Parathyroid adenoma (tissue), 2 donors: ENCODE data around the gene EYA4.

ENCODE experiments used
- H2AFZ ChIP-seq: fragments of 300-600 bp; sonication (generic); one replicate; pipeline ENCODE4 v1.7.0; 2017; ENCODE audit warnings: antibody characterized with exemption, mild to moderate bottlenecking
- H3K27ac ChIP-seq: fragments of 300-600 bp; sonication (generic); one replicate; pipeline ENCODE4 v1.7.0; 2017
- H3K27me3 ChIP-seq: fragments of 300-600 bp; sonication (generic); one replicate; pipeline ENCODE4 v1.7.0; 2017; ENCODE audit warnings: low read length; ENCODE audit not compliant: control insufficient read depth, insufficient read depth
- H3K36me3 ChIP-seq: fragments of 300-600 bp; sonication (generic); one replicate; pipeline ENCODE4 v1.7.0; 2017; ENCODE audit warnings: low read length; ENCODE audit not compliant: control insufficient read depth, insufficient read depth
- H3K4me1 ChIP-seq: fragments of 300-600 bp; sonication (generic); one replicate; pipeline ENCODE4 v1.7.0; 2017; ENCODE audit warnings: control low read depth
- H3K4me2 ChIP-seq: fragments of 300-600 bp; sonication (generic); one replicate; pipeline ENCODE4 v1.7.0; 2017; ENCODE audit warnings: low read length
- H3K4me3 ChIP-seq: fragments of 300-600 bp; sonication (generic); one replicate; pipeline ENCODE4 v1.7.0; 2017; ENCODE audit warnings: low read depth, low read length
- H3K79me2 ChIP-seq: fragments of 300-600 bp; sonication (generic); one replicate; pipeline ENCODE4 v1.7.0; 2017; ENCODE audit warnings: control low read depth
- H3K9ac ChIP-seq: fragments of 300-600 bp; sonication (generic); one replicate; pipeline ENCODE4 v1.7.0; 2017; ENCODE audit warnings: mild to moderate bottlenecking
- H3K9me3 ChIP-seq: fragments of 300-600 bp; sonication (generic); one replicate; pipeline ENCODE4 v1.7.0; 2017; ENCODE audit warnings: low read length; ENCODE audit not compliant: control insufficient read depth
- CTCF ChIP-seq: fragments of 300-600 bp; sonication (generic); IDR thresholded peaks from one replicate; pipeline ENCODE4 v1.7.0; 2017; ENCODE audit warnings: antibody characterized with exemption, mild to moderate bottlenecking
- donor health status: primary hyperparathyroidism.

The EYA4 gene

GRCh38 chr6:133426038-133426437, 184.9 kb downstream of the EYA4 start:
- H3K4me2 ChIP-seq: no peak overlapping the region
- no peaks in the 10 kb centered on the region for H3K4me1 ChIP-seq
- no peak overlapping the region for H3K27ac ChIP-seq
- no peaks in the 10 kb centered on the region for H3K27me3 ChIP-seq
- no peaks in the 10 kb centered on the region for H3K79me2 ChIP-seq
- no peak for TF ChIP-seq CTCF
- no peaks in the 10 kb centered on the region for H3K9me3 ChIP-seq
- H3K4me3 ChIP-seq: no peak overlapping the region
- H3K36me3 ChIP-seq: no peaks in the 10 kb centered on the region
- no peak overlapping the region for H3K9ac ChIP-seq
- no peak overlapping the region for H2AFZ ChIP-seq

GRCh38 chr6:133428295-133428694, 187.1 kb downstream of the EYA4 start:
- Histone ChIP-seq H3K27me3 (no peaks in the 10 kb centered on the region), H3K79me2 (no peaks in the 10 kb centered on the region), H3K9ac (no peak overlapping the region), H3K4me1 (no peaks in the 10 kb centered on the region), H3K4me3 (no peak overlapping the region), H3K4me2 (no peak overlapping the region), H2AFZ (no peak overlapping the region), H3K27ac (no peak overlapping the region), H3K36me3 (no peaks in the 10 kb centered on the region), H3K9me3 (no peaks in the 10 kb centered on the region)
- TF ChIP-seq CTCF: no peak

- H3K9ac ChIP-seq: no peak overlapping the region
- no peaks in the 10 kb centered on the region for H3K79me2 ChIP-seq
- no peaks in the 10 kb centered on the region for H3K9me3 ChIP-seq
- no peak overlapping the region for H3K4me3 ChIP-seq
- H3K4me1 ChIP-seq: no peaks in the 10 kb centered on the region
- no peak overlapping the region for H3K27ac ChIP-seq
- H3K36me3 ChIP-seq: no peaks in the 10 kb centered on the region
- H2AFZ ChIP-seq: no peak overlapping the region
- no peaks in the 10 kb centered on the region for H3K27me3 ChIP-seq
- H3K4me2 ChIP-seq: no peak overlapping the region
- no peak for TF ChIP-seq CTCF
Measured at GRCh38 chr6:133430530-133430929, 189.4 kb downstream of the EYA4 start.

GRCh38 chr6:133431031-133431430, 189.9 kb downstream of the EYA4 start:
- H3K4me2 ChIP-seq: no peak overlapping the region

More at GRCh38 chr6:133431031-133431430, 189.9 kb downstream of the EYA4 start:
- H3K79me2 ChIP-seq: no peaks in the 10 kb centered on the region
- H3K9me3 ChIP-seq: no peaks in the 10 kb centered on the region
- H2AFZ ChIP-seq: no peak overlapping the region
- TF ChIP-seq CTCF: no peak
- no peak overlapping the region for H3K27ac ChIP-seq
- no peaks in the 10 kb centered on the region for H3K27me3 ChIP-seq
- no peaks in the 10 kb centered on the region for H3K36me3 ChIP-seq
- H3K9ac ChIP-seq: no peak overlapping the region
- no peak overlapping the region for H3K4me3 ChIP-seq
- H3K4me1 ChIP-seq: no peaks in the 10 kb centered on the region
